Measurements from ENCODE around the gene ISLR.

GRCh38 chr15:74146277-74146800, 27.2 kb upstream of the ISLR start:
- TF ChIP-seq POLR2A (IDR thresholded peaks at IDR 0.05; ENCODE audit: low read depth, low read length) (no peak), MXI1 (IDR thresholded peaks at IDR 0.05; ENCODE audit: borderline replicate concordance, low read depth, low read length) (no peak), CTCF (conservative IDR thresholded peaks at IDR 0.05; ENCODE audit: low read depth, low read length) (no peak), RFX5 (IDR thresholded peaks at IDR 0.05; ENCODE audit: low read depth, low read length) (no peak), MAFK (IDR thresholded peaks at IDR 0.05; ENCODE audit: low read depth, low read length) (no peak), MAZ (IDR thresholded peaks at IDR 0.05; ENCODE audit: borderline replicate concordance, low read depth, low read length) (no peak), FOS (IDR thresholded peaks at IDR 0.05; ENCODE audit: low read depth, low read length) (no peak), RAD21 (IDR thresholded peaks at IDR 0.05; ENCODE audit: low read length) (no peak), CEBPB (IDR thresholded peaks at IDR 0.05; ENCODE audit: low read depth, low read length) (no peak), BHLHE40 (IDR thresholded peaks at IDR 0.05; ENCODE audit: low read depth, low read length) (no peak), USF2 (IDR thresholded peaks at IDR 0.05; ENCODE audit: low read depth, low read length) (no peak), RCOR1 (IDR thresholded peaks at IDR 0.05; ENCODE audit: insufficient replicate concordance, low read length) (no peak), SMC3 (IDR thresholded peaks at IDR 0.05; ENCODE audit: low read depth, low read length) (no peak), ELK1 (IDR thresholded peaks at IDR 0.05; ENCODE audit: borderline replicate concordance, low read depth, low read length) (no peak)
